AG10803 (cell line): ENCODE results near the gene AHDC1.

Experiments
- DNase-seq: peaks from one replicate; pipeline ENCODE4 v3.0.0; 2010; ENCODE audit warnings: low read depth
- H3K4me3 ChIP-seq: 2 replicates; pipeline ENCODE4 v1.5.1; 2011; ENCODE audit warnings: mild to moderate bottlenecking, low read length, control low read depth
- CTCF ChIP-seq: conservative IDR thresholded peaks from 2 replicates; pipeline ENCODE4 v1.5.1; 2011; ENCODE audit warnings: mild to moderate bottlenecking, low read length, control low read depth, inconsistent platforms

The AHDC1 gene

DNA sequence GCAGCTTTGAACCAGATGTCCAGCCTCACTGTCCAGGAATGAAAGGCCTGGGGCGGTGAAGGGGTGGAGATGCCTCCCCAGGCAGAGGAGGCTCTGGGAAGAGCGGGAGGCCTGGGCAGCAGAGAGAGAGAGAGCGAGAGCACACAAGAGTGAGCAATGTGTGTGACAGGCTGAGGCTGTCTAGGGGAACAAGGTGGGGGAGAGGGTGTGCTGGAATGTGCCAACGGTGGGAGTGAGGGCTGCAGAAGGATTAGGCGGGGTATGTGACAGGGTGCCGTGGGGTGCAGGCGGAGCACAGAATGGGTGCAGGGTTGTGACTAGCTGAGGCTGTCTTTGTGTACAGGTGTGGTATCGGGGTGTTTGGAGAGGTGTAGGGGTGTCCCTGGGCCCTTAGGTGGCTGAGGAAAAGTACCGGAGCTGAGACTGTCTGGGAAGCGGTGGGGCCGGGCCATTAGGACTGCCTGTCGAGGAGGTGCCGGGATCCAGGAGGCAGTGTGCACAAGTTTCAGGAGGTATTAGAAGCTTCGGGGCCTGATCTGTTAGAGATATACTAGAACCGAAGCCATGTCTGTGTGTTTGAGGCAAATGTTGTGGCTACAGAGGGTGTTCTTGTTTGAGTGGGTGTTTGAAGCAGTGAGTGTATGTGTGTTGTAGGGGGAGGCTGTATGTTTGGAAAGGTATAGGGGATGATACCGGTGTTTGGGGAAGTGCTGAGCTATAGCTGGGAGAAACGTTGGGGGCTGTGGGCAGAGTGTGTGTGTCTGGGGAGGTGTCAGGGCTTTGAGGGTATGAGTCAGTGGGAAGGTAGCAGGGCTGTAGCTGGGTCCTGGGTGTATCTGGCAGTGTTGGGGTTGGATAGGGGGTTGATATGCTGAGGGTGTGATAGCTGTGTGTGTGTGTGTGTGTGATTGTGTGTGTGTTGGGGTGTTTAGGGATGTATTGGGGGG is 9.1 kb downstream of the AHDC1 start:
- H3K4me3 ChIP-seq = no peak overlapping the region; the same call in 1 of the 2 replicates
- DNase-seq = peak; percentile 48
- TF ChIP-seq CTCF = no peak

DNA sequence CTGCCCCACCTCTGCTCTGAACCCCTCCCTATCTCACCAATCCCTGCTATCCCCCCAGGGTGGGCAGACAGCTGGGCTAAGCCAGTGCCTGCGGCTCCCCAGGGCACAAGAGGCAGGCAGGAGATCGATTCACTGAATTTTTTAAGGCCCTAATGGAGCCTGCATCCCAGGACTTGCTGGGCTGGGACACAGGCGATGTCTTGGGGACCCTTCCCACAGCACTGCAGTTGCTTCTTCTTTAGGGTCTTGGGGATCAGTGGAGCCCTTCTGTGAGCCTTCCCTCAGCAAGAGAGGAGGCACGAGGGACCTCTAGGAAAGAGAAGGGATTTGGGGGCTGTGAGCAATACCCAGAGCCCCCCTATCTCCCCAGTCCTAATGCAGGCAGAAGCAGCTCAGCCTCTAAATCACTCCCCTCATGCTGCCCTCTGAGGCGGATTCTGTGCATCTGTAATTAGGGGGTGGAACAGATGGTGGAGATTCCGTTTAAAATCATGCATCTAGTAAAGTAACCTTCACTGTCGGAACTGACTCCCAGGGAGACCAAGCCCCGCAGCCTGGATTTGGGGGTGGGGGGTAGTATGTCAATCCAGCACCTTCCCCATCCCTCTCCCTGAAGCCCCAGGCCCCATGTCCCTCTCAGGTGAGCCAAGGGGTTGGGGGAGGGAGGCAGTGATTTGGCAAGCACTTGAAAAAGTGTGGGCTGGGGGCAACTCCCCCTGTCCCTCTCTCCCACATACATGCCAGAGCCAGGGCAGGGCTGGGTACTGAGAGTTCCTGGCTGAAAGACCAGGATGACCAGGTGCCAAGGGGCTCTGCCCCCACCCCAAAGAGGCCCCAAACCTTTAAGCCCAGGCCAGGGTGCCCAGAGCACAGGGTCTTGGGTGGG is 10.0 kb downstream of the AHDC1 start:
- no peak for TF ChIP-seq CTCF
- DNase-seq = no peak
- H3K4me3 ChIP-seq = no peak overlapping the region

DNA sequence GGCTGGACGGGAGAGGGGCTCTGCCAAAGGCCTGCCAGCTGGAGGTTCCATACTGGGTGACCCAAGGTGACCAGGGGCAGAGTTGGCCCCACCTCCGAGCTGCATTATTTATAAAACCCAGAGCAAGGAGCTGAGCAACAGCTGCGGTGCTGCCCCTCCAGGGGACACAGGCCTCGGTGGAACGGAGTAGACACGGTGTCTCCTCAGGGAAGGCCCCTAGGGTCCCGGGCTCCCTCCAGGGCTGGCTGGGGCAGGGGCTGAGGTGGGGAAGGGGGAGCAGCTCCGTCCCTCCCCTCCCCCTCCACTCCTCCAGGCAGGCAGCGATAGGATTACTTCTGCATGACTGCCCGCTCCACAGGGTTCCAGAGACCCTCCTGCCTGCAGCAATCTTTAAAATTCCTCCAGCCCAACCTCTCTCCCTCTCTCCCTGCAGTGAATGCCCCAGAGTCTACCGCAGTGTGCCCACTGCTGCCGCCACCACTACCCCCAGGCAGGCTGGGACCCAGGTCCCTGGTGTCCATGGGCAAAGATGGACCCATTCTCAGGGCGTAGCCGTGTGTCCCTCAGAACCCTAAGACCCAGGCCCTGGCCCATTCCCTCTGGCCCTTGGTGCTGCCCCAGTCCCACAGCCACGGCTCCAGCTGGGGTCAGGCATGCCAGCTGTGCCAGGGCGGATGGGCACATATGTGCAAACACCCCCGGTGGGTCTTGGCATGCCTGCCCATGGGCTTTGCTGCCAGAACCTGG is 10.8 kb downstream of the AHDC1 start:
- DNase-seq = no peak
- no peak for TF ChIP-seq CTCF
- H3K4me3 ChIP-seq = no peak overlapping the region

- DNase-seq = no peak
- TF ChIP-seq CTCF = no peak
- H3K4me3 ChIP-seq = no peak overlapping the region
Measured at GRCh38 chr1:27592232-27592930, 11.6 kb downstream of the AHDC1 start.

- no peak for DNase-seq
- no peak for TF ChIP-seq CTCF
- no peak overlapping the region for H3K4me3 ChIP-seq
Measured at GRCh38 chr1:27591622-27592021, 12.3 kb downstream of the AHDC1 start.

GRCh38 chr1:27590917-27591508 is 12.9 kb downstream of the AHDC1 start:
- DNase-seq = no peak
- TF ChIP-seq CTCF = no peak
- H3K4me3 ChIP-seq = no peak overlapping the region
